HFF-Myc (cell line): ENCODE data around the gene PLA2G2D.
A peak's percentile ranks its signal among the peaks of the same experiment; 100 is the strongest.

Source experiments
- DNase-seq: peaks from one replicate; pipeline ENCODE4 v3.0.0-alpha.2; 2011; ENCODE audit warnings: low read depth; ENCODE audit errors: extremely low read depth
- H3K4me3 ChIP-seq: replicated peaks from 2 replicates; pipeline ENCODE4 v1.5.1; 2011; ENCODE audit warnings: low read depth, mild to moderate bottlenecking, control low read depth, low read length
- TF ChIP-seq, protein P1 (sequence below): IDR thresholded peaks from 2 replicates; pipeline ENCODE4 v1.5.1; 2012; ENCODE audit warnings: mild to moderate bottlenecking, low read depth, low read length, control low read depth; ENCODE audit errors: missing control alignments

Gene PLA2G2D

DNA sequence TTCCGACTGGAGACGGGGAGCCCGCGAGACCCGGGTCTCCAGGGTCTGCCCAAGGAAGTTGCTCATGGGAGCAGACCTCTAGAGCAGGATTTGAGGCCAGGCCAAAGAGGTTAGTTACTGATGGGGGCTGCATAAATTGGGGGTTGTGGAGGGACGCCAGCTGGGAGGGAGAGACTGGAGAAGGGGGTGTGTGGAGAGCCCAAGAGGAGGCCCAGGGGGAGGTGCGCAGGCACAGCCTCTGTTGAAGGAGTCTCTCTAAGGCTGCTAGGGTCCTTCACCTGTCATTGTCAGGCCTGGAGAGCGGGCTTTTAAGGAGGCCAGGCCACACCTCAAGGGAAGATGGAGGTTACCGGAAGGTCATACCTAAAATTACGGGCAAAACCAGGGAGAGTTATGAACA lies 49.0 kb downstream of the PLA2G2D start:
- TF ChIP-seq, protein P1, sequence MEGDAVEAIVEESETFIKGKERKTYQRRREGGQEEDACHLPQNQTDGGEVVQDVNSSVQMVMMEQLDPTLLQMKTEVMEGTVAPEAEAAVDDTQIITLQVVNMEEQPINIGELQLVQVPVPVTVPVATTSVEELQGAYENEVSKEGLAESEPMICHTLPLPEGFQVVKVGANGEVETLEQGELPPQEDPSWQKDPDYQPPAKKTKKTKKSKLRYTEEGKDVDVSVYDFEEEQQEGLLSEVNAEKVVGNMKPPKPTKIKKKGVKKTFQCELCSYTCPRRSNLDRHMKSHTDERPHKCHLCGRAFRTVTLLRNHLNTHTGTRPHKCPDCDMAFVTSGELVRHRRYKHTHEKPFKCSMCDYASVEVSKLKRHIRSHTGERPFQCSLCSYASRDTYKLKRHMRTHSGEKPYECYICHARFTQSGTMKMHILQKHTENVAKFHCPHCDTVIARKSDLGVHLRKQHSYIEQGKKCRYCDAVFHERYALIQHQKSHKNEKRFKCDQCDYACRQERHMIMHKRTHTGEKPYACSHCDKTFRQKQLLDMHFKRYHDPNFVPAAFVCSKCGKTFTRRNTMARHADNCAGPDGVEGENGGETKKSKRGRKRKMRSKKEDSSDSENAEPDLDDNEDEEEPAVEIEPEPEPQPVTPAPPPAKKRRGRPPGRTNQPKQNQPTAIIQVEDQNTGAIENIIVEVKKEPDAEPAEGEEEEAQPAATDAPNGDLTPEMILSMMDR = no peak
- no peak for DNase-seq
- H3K4me3 ChIP-seq = no peak overlapping the region

GRCh38 chr1:20069874-20070273 lies 49.5 kb downstream of the PLA2G2D start, which contains the start of gene PLA2G5:
Gene PLA2G5, plus strand, starts transcription at chr1:20070194. Its CDS starts 14,637 bp downstream, at chr1:20084831.
- no peak for DNase-seq

GRCh38 chr1:20068722-20069121 lies 50.6 kb downstream of the PLA2G2D start:
- TF ChIP-seq, protein P1 = no peak
- no peak overlapping the region for H3K4me3 ChIP-seq
- no peak for DNase-seq

More at GRCh38 chr1:20069874-20070273, 49.5 kb downstream of the PLA2G2D start, which contains the start of gene PLA2G5:
- TF ChIP-seq, protein P1 = no peak
- H3K4me3 ChIP-seq = no peak within 1 kb of the TSS

DNA sequence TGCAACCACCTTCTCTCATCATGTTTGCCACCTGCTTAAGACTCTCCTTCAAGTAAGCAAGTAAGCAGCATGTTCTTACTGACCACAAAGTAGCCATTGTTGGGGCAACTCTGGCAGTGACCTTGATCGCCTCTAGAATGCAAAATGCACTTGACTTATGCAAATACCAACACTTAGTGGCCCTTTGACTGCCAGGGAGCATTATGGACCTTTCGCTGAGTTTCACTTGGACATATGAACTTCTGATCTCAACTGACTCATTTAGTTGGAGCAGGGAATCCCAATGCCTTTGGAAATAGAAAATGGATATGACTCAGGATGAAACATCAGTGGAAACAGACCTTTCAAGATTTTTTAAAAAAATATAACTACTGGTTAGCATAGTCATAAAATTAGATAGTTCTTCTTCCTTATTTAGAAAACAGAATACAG lies 55.5 kb downstream of the PLA2G2D start:
- no peak overlapping the region for H3K4me3 ChIP-seq
- DNase-seq = peak; percentile 49
- TF ChIP-seq, protein P1 = no peak
